Dedifferentiated amniotic fluid mesenchymal stem cell (primary cell): ENCODE data around the gene PRC1.

Experiments used
- DNase-seq: peaks from one replicate; pipeline ENCODE4 v3.0.0-alpha.2; 2016; ENCODE audit errors: extremely low spot score

Gene PRC1

GRCh38 chr15:90989040-90989768 is 5.1 kb downstream of the PRC1 start:
- no peak for DNase-seq

- DNase-seq: no peak
These were observed 6.0 kb downstream of the PRC1 start for GRCh38 chr15:90988296-90988695.

GRCh38 chr15:90987561-90988141 is 6.7 kb downstream of the PRC1 start:
- DNase-seq: no peak

GRCh38 chr15:90986790-90987507 is 7.4 kb downstream of the PRC1 start:
- no peak for DNase-seq

- DNase-seq: no peak
These were observed 12.2 kb downstream of the PRC1 start for GRCh38 chr15:90982135-90982534.

GRCh38 chr15:90981681-90982080 is 12.7 kb downstream of the PRC1 start:
- DNase-seq: no peak

- no peak for DNase-seq
These were observed 14.8 kb downstream of the PRC1 start for GRCh38 chr15:90979582-90979981.

- no peak for DNase-seq
These were observed 20.1 kb downstream of the PRC1 start for GRCh38 chr15:90974216-90974615.

GRCh38 chr15:90972133-90972532 is 22.2 kb downstream of the PRC1 start:
- no peak for DNase-seq

- DNase-seq: no peak
These were observed 24.1 kb downstream of the PRC1 start for GRCh38 chr15:90970274-90970673.

- no peak for DNase-seq
These were observed 25.9 kb downstream of the PRC1 start for GRCh38 chr15:90968434-90968833.

GRCh38 chr15:90967206-90967605 is 27.1 kb downstream of the PRC1 start:
- no peak for DNase-seq

GRCh38 chr15:90966262-90966661 is 28.1 kb downstream of the PRC1 start:
- DNase-seq: no peak

GRCh38 chr15:90962021-90962420 is 32.3 kb downstream of the PRC1 start:
- no peak for DNase-seq

- DNase-seq: no peak
These were observed 33.8 kb downstream of the PRC1 start for GRCh38 chr15:90960298-90961091.

- DNase-seq: no peak
These were observed 34.4 kb downstream of the PRC1 start for GRCh38 chr15:90959894-90960293.

GRCh38 chr15:90959028-90959595 is 35.2 kb downstream of the PRC1 start:
- DNase-seq: no peak

- DNase-seq: no peak
These were observed 36.5 kb downstream of the PRC1 start for GRCh38 chr15:90957791-90958190.

GRCh38 chr15:90957031-90957790 is 37.1 kb downstream of the PRC1 start:
- DNase-seq: no peak

GRCh38 chr15:90956274-90957030 is 37.9 kb downstream of the PRC1 start:
- DNase-seq: peak; percentile 39
